GM19452 (cell line): ENCODE measurements around the gene ABCG5.
A peak's percentile ranks its signal among the peaks of the same experiment; 100 is the strongest.

ENCODE experiments used
- ATAC-seq: cut with Tn5 transposase; IDR thresholded peaks from one replicate; pipeline ENCODE4 v1.9.1; 2021; ENCODE audit not compliant: unreplicated experiment

Gene ABCG5

GRCh38 chr2:43810888-43811287 lies 27.8 kb downstream of the ABCG5 start:
- ATAC-seq, result no peak

- no peak for ATAC-seq
Observed at GRCh38 chr2:43810452-43810851, 28.2 kb downstream of the ABCG5 start.

- ATAC-seq, result no peak
Observed at GRCh38 chr2:43806719-43807031, 32.0 kb downstream of the ABCG5 start.

- no peak for ATAC-seq
Observed at GRCh38 chr2:43803113-43803512, 35.5 kb downstream of the ABCG5 start.

GRCh38 chr2:43802135-43802534 lies 36.5 kb downstream of the ABCG5 start:
- no peak for ATAC-seq

- no peak for ATAC-seq
Observed at GRCh38 chr2:43800894-43801293, 37.7 kb downstream of the ABCG5 start.

GRCh38 chr2:43798300-43798699 lies 40.3 kb downstream of the ABCG5 start:
- ATAC-seq, result no peak

GRCh38 chr2:43796206-43796605 lies 42.4 kb downstream of the ABCG5 start:
- no peak for ATAC-seq

- no peak for ATAC-seq
Observed at GRCh38 chr2:43794956-43795355, 43.7 kb downstream of the ABCG5 start.

GRCh38 chr2:43792653-43793052 lies 46.0 kb downstream of the ABCG5 start:
- ATAC-seq, result no peak

GRCh38 chr2:43791035-43791765 lies 47.4 kb downstream of the ABCG5 start:
- no peak for ATAC-seq

- ATAC-seq, result no peak
Observed at GRCh38 chr2:43790147-43790546, 48.5 kb downstream of the ABCG5 start.

- no peak for ATAC-seq
Observed at GRCh38 chr2:43788646-43789045, 50.0 kb downstream of the ABCG5 start.

GRCh38 chr2:43787895-43788294 lies 50.7 kb downstream of the ABCG5 start:
- no peak for ATAC-seq

GRCh38 chr2:43778233-43778632 lies 60.4 kb downstream of the ABCG5 start:
- no peak for ATAC-seq

- ATAC-seq, result no peak
Observed at GRCh38 chr2:43777306-43777926, 61.2 kb downstream of the ABCG5 start.

GRCh38 chr2:43776324-43776723 lies 62.3 kb downstream of the ABCG5 start:
- no peak for ATAC-seq

- no peak for ATAC-seq
Observed at GRCh38 chr2:43774617-43775016, 64.0 kb downstream of the ABCG5 start.

GRCh38 chr2:43773876-43774613 lies 64.6 kb downstream of the ABCG5 start, which contains the start of gene DYNC2LI1:
Gene DYNC2LI1, plus strand, starts transcription at chr2:43774039. Its CDS starts 100 bp downstream, at chr2:43774139.
- peak; percentile 99 for ATAC-seq

GRCh38 chr2:43766006-43766405 lies 72.6 kb downstream of the ABCG5 start:
- ATAC-seq, result no peak

GRCh38 chr2:43764086-43764705 lies 74.4 kb downstream of the ABCG5 start:
- ATAC-seq, result no peak

GRCh38 chr2:43763091-43763490 lies 75.5 kb downstream of the ABCG5 start:
- no peak for ATAC-seq
